Common myeloid progenitor, CD34-positive (primary cell): Measurements from ENCODE around the gene METRN.

Source experiments
- CTCF ChIA-PET: fragments of 350-600 bp; sonication (Branson Sonifier 250); formaldehyde crosslinking; loops from one replicate; lab custom pipeline; 2021; ENCODE audit warnings: antibody characterized with exemption; lab: Charles Lee
- POLR2A ChIA-PET: fragments of 350-600 bp; sonication (Branson Sonifier 250); formaldehyde crosslinking; loops from one replicate; lab custom pipeline; 2021; ENCODE audit warnings: antibody characterized with exemption; lab: Charles Lee
- DNase-seq, 3 donors: peaks; one replicate each; pipeline versions ENCODE4 v3.0.0 to v3.0.0-alpha.2; 2013
- H3K27ac ChIP-seq, 2 experiments: 1 replicate in 1 of 2; 2 replicates in 1 of 2; pipeline ENCODE4 v1.7.0; 2013; ENCODE audit warnings: inconsistent platforms in 2 of 2, low read length in 2 of 2, mild to moderate bottlenecking in 2 of 2, low read depth in 1 of 2, moderate library complexity in 1 of 2; ENCODE audit not compliant: severe bottlenecking in 2 of 2, insufficient read depth in 1 of 2, poor library complexity in 1 of 2
- H3K27me3 ChIP-seq, 5 experiments: replicated peaks in 2 of 5; 1 replicate in 3 of 5; 2 replicates in 2 of 5; pipeline versions ENCODE4 v1.6.1 to v1.7.0; 2013; ENCODE audit warnings: low read length in 4 of 5, mild to moderate bottlenecking in 2 of 5, moderate library complexity in 2 of 5, inconsistent platforms in 1 of 5; ENCODE audit not compliant: insufficient read depth in 5 of 5, control insufficient read depth in 4 of 5
- H3K36me3 ChIP-seq, 4 experiments: 1 replicate in 2 of 4; 2 replicates in 2 of 4; pipeline versions ENCODE4 v1.6.1 to v1.7.0; 2013; ENCODE audit warnings: low read length in 3 of 4, control low read depth in 1 of 4, mild to moderate bottlenecking in 1 of 4; ENCODE audit not compliant: control insufficient read depth in 4 of 4, insufficient read depth in 4 of 4
- H3K4me1 ChIP-seq, 4 experiments: 1 replicate in 3 of 4; 2 replicates in 1 of 4; pipeline versions ENCODE4 v1.6.1 to v1.7.1; 2013; ENCODE audit warnings: low read length in 3 of 4, mild to moderate bottlenecking in 3 of 4, control low read depth in 1 of 4, inconsistent platforms in 1 of 4, moderate library complexity in 1 of 4; ENCODE audit not compliant: control insufficient read depth in 4 of 4, insufficient read depth in 4 of 4; ENCODE audit errors: control extremely low read depth in 1 of 4
- H3K4me3 ChIP-seq, 7 experiments: 1 replicate in 4 of 7; 2 replicates in 3 of 7; pipeline versions ENCODE4 v1.5.1 to v1.7.0; 2013; ENCODE audit warnings: mild to moderate bottlenecking in 7 of 7, low read length in 6 of 7, moderate library complexity in 6 of 7, inconsistent platforms in 2 of 7, low read depth in 2 of 7, control low read depth in 1 of 7; ENCODE audit not compliant: insufficient read depth in 4 of 7, control insufficient read depth in 1 of 7; ENCODE audit errors: extremely low read depth in 1 of 7
- H3K9me3 ChIP-seq, 5 experiments: 1 replicate in 4 of 5; 2 replicates in 1 of 5; pipeline versions ENCODE4 v1.6.1 to v1.7.1; 2013; ENCODE audit warnings: low read length in 4 of 5, mild to moderate bottlenecking in 2 of 5, inconsistent platforms in 1 of 5, low read depth in 1 of 5, moderate library complexity in 1 of 5; ENCODE audit not compliant: control insufficient read depth in 4 of 5, insufficient read depth in 2 of 5; ENCODE audit errors: control extremely low read depth in 1 of 5
- WGBS: methylation state at CpG from one replicate; pipeline ENCODE4 v1.1.5; 2013; ENCODE audit not compliant: insufficient coverage; 5-methylcytosine and 5-hydroxymethylcytosine counted together

Gene METRN

GRCh38 chr16:732332-732731 is 17.4 kb downstream of the METRN start:
- peaks cover 3 to 75% (median 56%) of the 10 kb centered on the region in 4 experiments for H3K36me3 ChIP-seq
- H3K9me3 ChIP-seq, result no peaks in the 10 kb centered on the region
- no peak for DNase-seq
- no peak overlapping the region for H3K4me3 ChIP-seq
- ChIA-PET CTCF (interaction anchor here (0.8 to 3.4 kb wide), 3 partner anchors 16 to 53 kb away, joined by 3 to 11 read pairs (median 5); no protein-coding TSS in a partner anchor), POLR2A (no interaction called here)
- H3K27ac ChIP-seq, result no peak overlapping the region
- H3K27me3 ChIP-seq, result no peaks in the 10 kb centered on the region
- WGBS, result 96% methylated on average over 11 of the region's 12 CpGs
- H3K4me1 ChIP-seq, result peaks cover 0 to 25% (median 16%) of the 10 kb centered on the region in 4 experiments

- Histone ChIP-seq H3K27ac (no peak overlapping the region), H3K4me1 (peaks cover 0 to 25% (median 16%) of the 10 kb centered on the region in 4 experiments), H3K27me3 (no peaks in the 10 kb centered on the region), H3K4me3 (no peak overlapping the region), H3K9me3 (no peaks in the 10 kb centered on the region), H3K36me3 (peaks cover 3 to 75% (median 59%) of the 10 kb centered on the region in 4 experiments)
- WGBS, result 93% methylated on average over 11 of the region's 13 CpGs
- no peak for DNase-seq
- CTCF ChIA-PET, result interaction anchor here (1.1 to 1.3 kb wide), 2 partner anchors 13 to 17 kb away, joined by 4 to 5 read pairs; no protein-coding TSS in a partner anchor
- POLR2A ChIA-PET, result no interaction called here
Observed at GRCh38 chr16:732936-733335, 18.0 kb downstream of the METRN start.

- ChIA-PET CTCF (interaction anchor here (1.3 kb wide), 1 partner anchor 14 kb away, joined by 4 read pairs; no protein-coding TSS in a partner anchor), POLR2A (no interaction called here)
- Histone ChIP-seq H3K27me3 (no peaks in the 10 kb centered on the region), H3K9me3 (no peaks in the 10 kb centered on the region), H3K36me3 (peaks cover 3 to 76% (median 59%) of the 10 kb centered on the region in 4 experiments), H3K27ac (no peak overlapping the region), H3K4me3 (no peak overlapping the region), H3K4me1 (peaks cover 0 to 25% (median 17%) of the 10 kb centered on the region in 4 experiments)
- WGBS, result 93% methylated on average over 34 of the region's 34 CpGs
- DNase-seq, result no peak
Observed at GRCh38 chr16:733382-734207, 18.7 kb downstream of the METRN start.

GRCh38 chr16:734208-734980 is 19.5 kb downstream of the METRN start:
- POLR2A ChIA-PET, result no interaction called here

GRCh38 chr16:734981-735881 is 20.3 kb downstream of the METRN start:
- ChIA-PET CTCF (interaction anchor here (0.7 to 1.3 kb wide), 5 partner anchors 8 to 51 kb away, joined by 3 to 5 read pairs (median 3); partner anchors contain the start of genes ANTKMT, CCDC78 and HAGHL), POLR2A (no interaction called here)
- no peaks in the 10 kb centered on the region for H3K27me3 ChIP-seq
- no peak overlapping the region for H3K4me3 ChIP-seq
- peaks cover 0 to 36% (median 27%) of the 10 kb centered on the region in 4 experiments for H3K4me1 ChIP-seq
- no peak for DNase-seq
- H3K9me3 ChIP-seq, result no peaks in the 10 kb centered on the region
- peaks cover 3 to 67% (median 52%) of the 10 kb centered on the region in 4 experiments for H3K36me3 ChIP-seq
- 96% methylated on average over 25 of the region's 25 CpGs for WGBS
- peak overlapping the region in 1 of 2 experiments; percentile 73 for H3K27ac ChIP-seq

More at GRCh38 chr16:734208-734980, 19.5 kb downstream of the METRN start:
- no peak overlapping the region for H3K27ac ChIP-seq
- H3K4me1 ChIP-seq, result peaks cover 0 to 27% (median 19%) of the 10 kb centered on the region in 4 experiments
- CTCF ChIA-PET, result interaction anchor here (1.3 kb wide), 1 partner anchor 15 kb away, joined by 4 read pairs; no protein-coding TSS in a partner anchor
- H3K27me3 ChIP-seq, result no peaks in the 10 kb centered on the region
- 97% methylated on average over 42 of the region's 49 CpGs for WGBS
- no peaks in the 10 kb centered on the region for H3K9me3 ChIP-seq
- H3K36me3 ChIP-seq, result peaks cover 3 to 74% (median 58%) of the 10 kb centered on the region in 4 experiments
- no peak for DNase-seq
- no peak overlapping the region for H3K4me3 ChIP-seq

- peaks cover 3 to 59% (median 46%) of the 10 kb centered on the region in 4 experiments for H3K36me3 ChIP-seq
- 98% methylated on average over 13 of the region's 13 CpGs for WGBS
- POLR2A ChIA-PET, result no interaction called here
- H3K4me1 ChIP-seq, result peaks cover 0 to 38% (median 29%) of the 10 kb centered on the region in 4 experiments
- H3K27ac ChIP-seq, result peak overlapping the region in 1 of 2 experiments; percentile 73
- H3K27me3 ChIP-seq, result no peaks in the 10 kb centered on the region
- CTCF ChIA-PET, result interaction anchor here (0.6 to 1.6 kb wide), 7 partner anchors 9 to 1412 kb away, joined by 3 to 5 read pairs (median 3); partner anchors contain the start of genes ANTKMT, CCDC78 and HAGHL
- no peaks in the 10 kb centered on the region for H3K9me3 ChIP-seq
- DNase-seq, result no peak
- no peak overlapping the region for H3K4me3 ChIP-seq
Observed at GRCh38 chr16:735982-736453, 21.1 kb downstream of the METRN start.
